Lower lobe of right lung (tissue), 2 donors: ENCODE results near the gene CMTM4. TPM values are rescaled to one million over a fixed set of nuclear protein-coding genes. Genes with fewer than 3 reads are reported as not detected.

ENCODE experiments used
- ATAC-seq, 2 donors: fragments of 200-7000 bp; cut with Tn5 transposase; one replicate each; pipeline ENCODE4 v1.9.1; 2020 to 2022; ENCODE audit warnings: mild to moderate bottlenecking in 2 of 2, moderate library complexity in 2 of 2
- DNase-seq: peaks from one replicate; pipeline ENCODE4 v3.0.0-alpha.2; 2020
- H3K27ac ChIP-seq: fragments of 200-600 bp; one replicate; pipeline ENCODE4 v1.8.0; 2022
- H3K27me3 ChIP-seq: fragments of 200-600 bp; one replicate; pipeline ENCODE4 v1.8.0; 2022; ENCODE audit warnings: low read depth
- H3K36me3 ChIP-seq: fragments of 200-600 bp; one replicate; pipeline ENCODE4 v1.8.0; 2022; ENCODE audit warnings: mild to moderate bottlenecking
- H3K4me1 ChIP-seq: fragments of 200-600 bp; one replicate; pipeline ENCODE4 v1.8.0; 2022
- H3K4me3 ChIP-seq: fragments of 200-600 bp; one replicate; pipeline ENCODE4 v1.8.0; 2022; ENCODE audit warnings: mild to moderate bottlenecking
- H3K9me3 ChIP-seq: fragments of 200-600 bp; one replicate; pipeline ENCODE4 v1.8.0; 2022
- intact Hi-C: fragments of 100-400 bp; cut with DNase I; formaldehyde crosslinking; loops from one replicate; pipeline ENCODE4 v1.11.0; 2022
- total RNA-seq: library from RNA; stranded (reverse); fragmentation: NEBNext Ultra II Directional; extraction: Animal tissue kit (Norgen Biotek cat#: 25700); gene quantifications from one replicate; pipeline ENCODE4 v1.2.1, GENCODE V29; 2021
- TF ChIP-seq, protein P1 (sequence below): fragments of 200-600 bp; IDR thresholded peaks from one replicate; pipeline ENCODE4 v1.8.0; 2022; ENCODE audit warnings: antibody characterized with exemption, mild to moderate bottlenecking
- donor health status: DM: no; HTN: yes; CAD: no; lungs with severe emphysema.

CMTM4 gene
- total RNA-seq, 1 donor from 2014 or later = 52.5 TPM

DNA sequence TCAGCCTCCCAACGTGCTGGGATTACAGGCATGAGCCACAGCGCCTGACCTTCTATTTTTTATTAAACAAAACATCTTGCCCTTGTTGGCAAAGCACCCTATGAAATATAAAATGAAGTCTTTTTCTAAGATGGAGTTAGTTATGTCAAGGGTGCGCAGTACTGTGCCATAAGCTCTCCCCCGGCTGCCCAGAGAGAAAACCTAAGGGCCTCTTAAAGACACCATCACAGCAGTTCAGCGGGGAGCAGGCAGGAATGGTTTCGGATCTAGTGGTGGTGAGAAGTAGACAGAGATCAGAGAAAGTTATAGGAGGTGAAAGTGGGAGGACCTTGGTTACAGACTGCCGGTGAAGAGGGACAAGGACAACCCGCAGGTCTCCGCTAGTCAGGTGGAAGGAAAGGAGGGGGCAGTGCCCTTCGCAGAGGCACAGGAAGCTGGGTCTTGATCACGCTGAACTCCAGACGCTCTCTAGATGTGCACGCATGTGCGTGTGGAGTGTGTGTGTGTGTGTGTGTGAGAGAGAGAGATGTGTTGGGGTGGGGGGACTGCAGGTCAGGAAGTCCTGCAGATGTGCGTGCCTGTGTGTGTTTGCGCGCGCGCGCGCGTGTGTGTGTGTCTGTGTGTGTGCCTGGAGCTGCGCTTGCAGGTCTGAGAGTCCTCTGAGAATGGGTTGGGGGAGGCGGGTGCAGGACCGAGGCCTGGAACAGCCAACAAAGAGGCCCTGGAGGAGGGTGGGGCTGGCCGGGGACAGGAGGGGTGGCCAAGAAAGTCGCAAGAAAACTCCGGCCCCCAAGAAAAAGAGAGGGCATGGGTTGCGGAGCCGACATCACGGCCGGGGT lies 92.8 kb downstream of the CMTM4 start:
- no peaks in the 10 kb centered on the region for H3K9me3 ChIP-seq
- TF ChIP-seq, protein P1, sequence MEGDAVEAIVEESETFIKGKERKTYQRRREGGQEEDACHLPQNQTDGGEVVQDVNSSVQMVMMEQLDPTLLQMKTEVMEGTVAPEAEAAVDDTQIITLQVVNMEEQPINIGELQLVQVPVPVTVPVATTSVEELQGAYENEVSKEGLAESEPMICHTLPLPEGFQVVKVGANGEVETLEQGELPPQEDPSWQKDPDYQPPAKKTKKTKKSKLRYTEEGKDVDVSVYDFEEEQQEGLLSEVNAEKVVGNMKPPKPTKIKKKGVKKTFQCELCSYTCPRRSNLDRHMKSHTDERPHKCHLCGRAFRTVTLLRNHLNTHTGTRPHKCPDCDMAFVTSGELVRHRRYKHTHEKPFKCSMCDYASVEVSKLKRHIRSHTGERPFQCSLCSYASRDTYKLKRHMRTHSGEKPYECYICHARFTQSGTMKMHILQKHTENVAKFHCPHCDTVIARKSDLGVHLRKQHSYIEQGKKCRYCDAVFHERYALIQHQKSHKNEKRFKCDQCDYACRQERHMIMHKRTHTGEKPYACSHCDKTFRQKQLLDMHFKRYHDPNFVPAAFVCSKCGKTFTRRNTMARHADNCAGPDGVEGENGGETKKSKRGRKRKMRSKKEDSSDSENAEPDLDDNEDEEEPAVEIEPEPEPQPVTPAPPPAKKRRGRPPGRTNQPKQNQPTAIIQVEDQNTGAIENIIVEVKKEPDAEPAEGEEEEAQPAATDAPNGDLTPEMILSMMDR = no peak
- DNase-seq (peak; percentile 76), ATAC-seq (peak; percentile 6 to 51)
- intact Hi-C loops = no loop called here
- H3K27ac ChIP-seq = peak overlapping the region; percentile 89
- no peaks in the 10 kb centered on the region for H3K27me3 ChIP-seq
- H3K36me3 ChIP-seq = peaks cover under 1% of the 10 kb centered on the region
- peaks cover 27% of the 10 kb centered on the region for H3K4me1 ChIP-seq
- H3K4me3 ChIP-seq = peak overlapping the region; percentile 74

DNA sequence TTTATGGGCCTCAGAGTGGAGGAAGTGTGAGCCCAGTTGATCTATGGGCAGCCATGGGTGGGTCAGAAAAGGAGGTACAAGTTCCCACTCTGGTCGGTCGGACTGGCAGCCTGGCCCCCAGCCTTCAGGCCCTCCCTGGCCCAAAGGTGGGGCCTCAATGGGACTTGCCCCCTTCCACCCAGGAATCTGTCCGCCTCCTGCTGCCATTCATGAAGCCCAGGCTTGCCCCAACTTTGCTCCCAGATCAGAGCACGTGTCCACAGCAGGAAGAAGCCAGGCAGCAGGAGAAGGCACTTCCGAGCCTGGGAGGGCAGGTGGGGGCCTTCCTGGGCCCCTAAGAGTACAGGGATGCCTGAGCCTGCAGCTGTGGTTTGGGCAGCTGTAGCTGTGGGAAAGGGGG lies 95.1 kb downstream of the CMTM4 start:
- ATAC-seq (no peak), DNase-seq (no peak)
- Histone ChIP-seq H3K9me3 (no peaks in the 10 kb centered on the region), H3K4me3 (no peak overlapping the region), H3K27ac (no peak overlapping the region), H3K4me1 (peaks cover 17% of the 10 kb centered on the region), H3K36me3 (no peaks in the 10 kb centered on the region), H3K27me3 (no peaks in the 10 kb centered on the region)
- intact Hi-C loops = no loop called here
- TF ChIP-seq, protein P1 = no peak

DNA sequence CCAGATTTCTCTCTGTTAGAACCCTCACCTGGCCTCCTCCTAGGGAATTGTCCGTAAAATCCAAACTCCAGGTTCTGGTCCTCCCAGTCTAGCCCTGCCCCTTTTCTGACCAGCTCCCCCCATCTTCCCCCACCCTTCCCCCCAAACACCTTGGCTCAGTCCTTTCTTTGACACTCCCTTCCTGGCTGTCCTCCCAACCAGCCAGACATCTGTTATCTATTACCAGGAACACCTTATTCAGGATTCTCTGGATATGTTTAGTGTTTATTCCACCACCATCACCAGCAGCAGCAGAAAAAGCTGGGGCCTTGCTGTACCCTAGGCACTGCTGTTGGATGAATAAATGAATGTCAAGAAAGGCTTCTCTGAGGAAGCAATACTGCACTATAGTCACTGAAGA lies 96.1 kb downstream of the CMTM4 start:
- DNase-seq = no peak
- no peaks in the 10 kb centered on the region for H3K36me3 ChIP-seq
- H3K27ac ChIP-seq = no peak overlapping the region
- H3K27me3 ChIP-seq = no peaks in the 10 kb centered on the region
- peaks cover 7% of the 10 kb centered on the region for H3K4me1 ChIP-seq
- no peak overlapping the region for H3K4me3 ChIP-seq
- intact Hi-C loops = no loop called here
- TF ChIP-seq, protein P1 = no peak
- H3K9me3 ChIP-seq = no peaks in the 10 kb centered on the region
- ATAC-seq = no peak

DNA sequence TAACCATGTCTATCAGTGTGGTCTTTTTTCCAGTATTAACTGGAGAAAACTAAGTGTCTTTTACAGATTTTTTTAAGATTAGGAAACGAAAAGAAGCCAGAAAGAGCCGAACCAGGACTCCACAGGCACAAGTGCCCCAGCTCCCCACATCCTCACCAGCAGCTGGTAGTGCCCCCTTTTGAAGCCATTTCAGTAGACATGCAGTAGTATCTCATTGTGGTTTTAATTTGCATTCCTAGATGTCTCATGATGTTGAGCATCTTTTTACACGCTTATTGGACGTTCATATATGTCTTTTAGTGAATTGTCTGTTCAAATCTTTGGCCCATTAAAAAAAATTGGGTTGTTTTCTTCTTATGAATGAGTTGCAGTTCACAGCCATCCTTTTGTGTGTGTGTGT lies 96.8 kb downstream of the CMTM4 start:
- Histone ChIP-seq H3K27ac (no peak overlapping the region), H3K4me3 (no peak overlapping the region), H3K27me3 (no peaks in the 10 kb centered on the region), H3K4me1 (peaks cover 7% of the 10 kb centered on the region), H3K36me3 (no peaks in the 10 kb centered on the region), H3K9me3 (no peaks in the 10 kb centered on the region)
- intact Hi-C loops = no loop called here
- no peak for DNase-seq
- no peak for ATAC-seq
- TF ChIP-seq, protein P1 = no peak

DNA sequence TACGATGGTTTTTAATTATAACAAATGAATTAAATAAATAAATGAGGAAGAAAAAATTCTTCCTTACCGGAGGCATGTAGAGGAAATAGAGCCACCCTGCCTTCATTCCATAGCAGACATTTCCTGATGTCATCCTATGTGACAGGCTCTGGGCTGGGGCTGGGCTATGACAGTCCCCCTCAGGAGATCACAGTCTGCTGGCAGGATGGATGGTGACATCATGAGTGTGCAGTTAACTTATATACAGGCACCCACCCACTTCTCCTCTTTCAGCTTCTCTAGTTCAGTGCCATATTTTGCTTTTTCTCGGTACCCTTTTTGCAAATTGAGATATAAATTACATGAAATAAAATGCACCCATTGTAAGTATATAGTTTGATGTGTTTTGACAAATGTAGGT lies 98.4 kb downstream of the CMTM4 start:
- H3K4me3 ChIP-seq = no peak overlapping the region
- DNase-seq = no peak
- intact Hi-C loops = no loop called here
- TF ChIP-seq, protein P1 = no peak
- no peak overlapping the region for H3K27ac ChIP-seq
- H3K36me3 ChIP-seq = no peaks in the 10 kb centered on the region
- H3K4me1 ChIP-seq = no peaks in the 10 kb centered on the region
- ATAC-seq = no peak
- no peaks in the 10 kb centered on the region for H3K27me3 ChIP-seq
- no peaks in the 10 kb centered on the region for H3K9me3 ChIP-seq
